Superior temporal gyrus (tissue), 1 donor: ENCODE results near the gene THRB.

ENCODE experiments used
- DNase-seq: peaks from one replicate; pipeline ENCODE4 v3.0.0-alpha.2; 2016; ENCODE audit errors: extremely low spot score

The THRB gene

DNA sequence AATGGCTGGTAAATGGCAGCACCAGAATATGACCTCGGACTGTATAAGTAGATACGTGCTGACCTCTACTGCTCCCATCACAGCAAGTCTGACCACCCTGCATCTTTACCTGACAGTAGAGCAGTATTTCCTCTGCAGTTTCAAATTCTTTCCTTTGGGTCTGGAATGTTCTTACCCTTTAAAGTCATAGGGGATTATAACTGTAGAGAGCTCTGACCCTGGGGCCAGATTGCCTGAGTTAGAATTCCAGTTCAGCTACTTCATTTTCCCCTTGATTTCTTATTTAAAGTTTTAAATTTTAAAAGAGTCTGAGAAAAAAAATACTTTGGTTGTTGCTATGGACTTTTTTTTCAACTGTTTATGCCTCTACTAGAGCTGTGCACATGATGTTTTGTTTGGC, 311.9 kb downstream of the THRB start:
- DNase-seq, result no peak

GRCh38 chr3:24181256-24181655, 313.4 kb downstream of the THRB start:
- no peak for DNase-seq

DNA sequence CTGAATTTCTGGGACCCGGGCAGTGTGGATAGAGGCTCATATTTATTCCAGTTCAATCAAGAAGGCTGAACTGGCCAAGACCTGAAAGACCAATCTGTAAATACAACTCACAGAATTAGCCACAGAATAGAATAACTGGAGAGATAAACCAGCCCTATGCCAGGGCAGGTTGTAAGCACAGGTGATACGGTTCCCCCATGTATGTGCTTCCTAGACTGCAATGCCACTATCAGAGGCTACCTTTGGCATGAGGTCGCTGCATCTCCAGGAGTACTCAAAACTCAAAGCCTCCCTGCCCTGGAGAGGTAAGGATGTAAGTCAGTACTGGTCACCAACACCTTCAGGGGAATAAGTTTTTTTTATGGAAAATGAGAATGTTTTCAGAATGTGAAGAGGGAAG, 314.0 kb downstream of the THRB start:
- no peak for DNase-seq

DNA sequence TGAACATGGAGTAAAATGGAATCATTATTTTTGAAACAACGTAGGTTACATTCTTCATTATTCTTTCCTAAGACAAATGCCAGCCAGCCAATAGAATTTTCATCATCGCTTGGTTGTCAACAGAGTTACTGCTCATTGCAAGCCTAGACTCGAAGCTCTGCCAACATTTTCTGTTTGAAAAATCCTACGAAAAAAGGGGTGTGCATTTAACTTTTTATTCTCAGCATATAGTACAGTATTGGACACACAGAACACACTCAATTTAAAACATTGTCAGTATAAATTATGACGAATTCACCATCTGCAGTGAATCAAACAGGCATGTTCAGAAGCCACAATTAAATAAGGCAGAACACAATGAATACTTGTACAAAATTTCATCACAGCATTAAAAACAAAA, 317.4 kb downstream of the THRB start:
- peak; percentile 39 for DNase-seq

GRCh38 chr3:24174614-24175013, 320.0 kb downstream of the THRB start:
- no peak for DNase-seq

- no peak for DNase-seq
Measured at GRCh38 chr3:24168977-24169376, 325.7 kb downstream of the THRB start.

DNA sequence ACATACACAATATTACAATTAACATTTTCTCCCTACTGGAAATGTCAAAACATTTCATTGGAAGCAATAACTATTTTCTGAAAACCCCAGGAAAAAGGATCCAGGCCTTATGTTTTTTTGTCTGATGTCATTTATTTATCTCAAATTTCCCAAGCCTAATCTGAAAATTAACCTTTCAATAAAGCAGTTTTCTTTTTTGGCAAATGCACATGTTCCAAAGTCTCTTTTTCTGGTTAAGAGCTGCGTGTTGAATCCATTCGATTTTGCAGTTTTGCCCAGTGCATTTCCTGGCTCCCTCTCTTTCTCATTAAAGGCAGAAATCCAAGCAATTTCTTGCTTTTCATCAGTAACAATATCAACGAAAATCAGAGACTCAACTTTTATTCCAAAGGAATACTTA, 327.2 kb downstream of the THRB start:
- DNase-seq, result no peak

DNA sequence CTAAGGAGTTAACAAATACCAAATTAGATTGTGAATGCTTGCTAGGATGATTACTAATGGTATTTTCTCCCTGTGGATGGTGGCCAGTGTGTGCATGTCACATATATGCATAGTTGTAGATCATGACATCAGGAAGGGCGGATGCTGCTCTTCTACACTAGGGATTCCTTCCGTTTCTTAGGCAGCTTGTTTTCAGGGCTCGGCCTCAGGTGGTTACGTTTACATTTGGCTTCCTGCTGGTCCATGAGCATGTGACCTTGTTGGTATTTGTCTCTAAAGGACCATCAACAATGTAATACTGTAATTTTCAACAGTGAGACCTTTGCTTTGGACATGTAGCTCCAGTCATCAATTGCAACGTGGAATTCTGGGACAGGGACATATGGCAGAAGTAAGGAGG, 328.1 kb downstream of the THRB start:
- DNase-seq, result no peak

GRCh38 chr3:24165603-24165982, 329.1 kb downstream of the THRB start:
- no peak for DNase-seq

DNA sequence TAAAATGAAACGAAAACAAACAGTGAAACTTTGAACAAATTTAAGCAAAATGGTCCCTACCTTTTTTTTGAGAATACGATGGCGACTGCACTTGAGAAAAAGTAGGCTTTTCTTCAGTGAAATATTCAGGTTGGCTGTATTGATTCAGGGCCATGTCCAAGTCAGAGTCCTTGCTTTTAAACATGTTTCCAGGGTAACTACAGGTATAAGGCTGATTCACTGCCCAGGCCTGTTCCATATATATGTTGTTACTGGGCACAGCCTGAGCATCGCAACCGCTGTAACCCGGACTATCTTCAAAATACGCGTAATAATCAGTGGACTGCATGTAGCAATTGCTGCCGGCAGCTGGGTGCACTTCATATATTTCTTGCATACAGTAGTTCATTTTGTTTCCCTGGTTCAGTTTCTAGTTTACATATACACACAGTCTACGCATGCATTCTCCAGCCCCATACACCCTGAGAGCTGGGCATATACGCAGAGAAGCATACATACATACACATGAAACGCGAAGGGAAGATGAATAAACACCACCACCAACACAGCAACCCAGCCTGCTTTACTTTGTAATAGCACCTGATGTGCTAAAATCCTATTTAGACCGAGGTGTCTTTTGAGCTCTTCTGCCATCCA, 329.6 kb downstream of the THRB start:
- DNase-seq, result no peak

DNA sequence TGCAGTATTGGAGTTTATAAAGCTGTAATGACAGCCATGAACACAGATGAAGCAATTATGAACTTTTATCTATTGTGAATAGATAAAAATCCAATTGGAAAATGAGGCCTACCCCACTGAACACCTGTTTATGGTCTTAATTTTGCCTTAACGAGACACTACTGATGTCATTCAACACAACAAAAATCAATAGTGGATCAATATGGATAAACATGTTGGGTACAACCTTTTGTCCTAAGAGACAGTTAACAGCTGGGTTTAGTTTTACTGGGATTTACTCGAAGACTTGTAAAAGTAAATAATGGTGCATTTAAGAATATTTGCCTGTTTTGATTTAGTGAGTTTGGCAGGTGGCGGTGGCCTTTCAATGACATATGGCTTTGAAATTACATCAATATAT, 331.7 kb downstream of the THRB start:
- no peak for DNase-seq

DNA sequence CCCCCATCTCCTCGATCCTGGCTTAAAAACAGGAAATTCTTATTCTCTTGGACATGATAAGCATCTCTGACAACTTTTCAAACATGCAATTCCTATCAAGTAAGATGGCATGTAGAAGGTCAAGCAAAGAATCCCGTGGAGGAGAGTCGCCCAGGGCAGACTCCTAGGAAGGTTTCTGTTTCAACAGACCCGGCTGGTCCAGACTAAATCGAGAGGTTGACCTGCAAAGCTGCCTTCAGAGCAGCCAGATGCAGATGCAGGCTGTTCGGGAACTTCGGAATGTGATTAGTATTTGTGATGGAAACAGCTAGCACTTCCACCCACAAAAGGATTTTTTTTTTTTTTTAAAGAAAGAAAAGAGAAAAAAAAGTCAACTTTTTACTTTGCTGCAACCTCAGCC, 332.8 kb downstream of the THRB start:
- no peak for DNase-seq

DNA sequence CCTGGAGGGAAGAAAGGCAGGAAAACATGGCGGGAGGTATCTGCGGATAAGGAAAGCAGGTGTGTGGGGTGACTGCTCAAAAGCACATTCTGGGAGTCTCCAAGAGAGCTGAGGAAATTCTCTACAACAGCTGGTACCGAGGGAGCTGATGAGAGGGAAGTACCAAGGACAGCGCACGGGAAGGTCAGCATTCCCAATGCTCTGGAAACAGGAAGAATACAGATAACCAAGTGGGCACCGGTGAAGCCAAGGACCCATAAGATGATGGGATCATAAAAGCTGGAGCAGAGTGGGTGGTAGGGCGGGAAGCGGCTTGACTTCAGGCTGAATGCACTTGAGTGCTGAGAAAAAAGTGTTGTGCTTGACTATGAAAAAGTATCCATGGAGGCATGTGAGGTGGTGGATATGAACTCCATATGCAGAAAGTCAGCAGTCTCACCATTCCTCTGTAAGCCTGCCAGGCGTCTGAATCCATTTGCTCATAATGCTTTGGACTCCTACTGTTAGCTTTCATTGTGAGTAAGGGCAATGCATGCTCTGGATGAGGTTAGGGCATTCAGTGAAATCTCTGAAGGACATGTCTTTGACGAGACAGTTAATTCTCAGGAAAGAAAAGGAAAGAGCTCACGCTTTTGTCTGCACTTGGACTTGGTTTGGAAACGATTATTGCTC, 334.1 kb downstream of the THRB start:
- no peak for DNase-seq

DNA sequence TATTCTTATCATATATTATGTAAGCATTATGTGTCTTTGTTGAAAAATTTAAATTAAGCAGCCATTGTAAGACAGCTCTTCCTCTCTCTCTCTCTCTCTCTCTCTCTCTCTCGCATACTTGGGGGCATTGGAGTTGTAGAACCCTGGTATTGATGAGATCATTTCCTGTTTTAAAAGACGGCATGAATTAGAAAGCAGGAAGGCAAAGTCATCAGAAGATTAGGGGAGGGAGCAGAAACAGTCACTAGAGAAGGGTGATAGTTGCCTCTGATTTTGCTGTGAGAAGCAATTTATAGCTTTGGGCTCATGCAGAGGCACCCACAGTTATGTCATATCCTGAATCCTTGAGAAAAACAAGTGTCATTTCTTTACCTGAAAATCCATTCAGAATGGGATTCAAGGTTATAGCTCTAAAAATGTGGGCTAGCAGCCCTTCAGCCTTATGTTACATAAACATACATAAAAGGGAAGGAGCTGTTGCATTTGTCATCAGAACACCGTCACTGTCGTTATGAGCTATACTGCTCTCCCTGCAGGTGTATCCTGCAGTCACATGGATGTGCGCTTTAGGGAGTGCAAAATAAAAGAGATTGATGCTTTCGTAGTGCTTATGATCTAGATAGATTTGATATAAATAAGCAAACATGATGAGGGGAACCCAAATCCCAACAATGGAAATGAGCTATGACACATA, 335.7 kb downstream of the THRB start:
- DNase-seq, result no peak

- no peak for DNase-seq
Measured at GRCh38 chr3:24157106-24157505, 337.5 kb downstream of the THRB start.

DNA sequence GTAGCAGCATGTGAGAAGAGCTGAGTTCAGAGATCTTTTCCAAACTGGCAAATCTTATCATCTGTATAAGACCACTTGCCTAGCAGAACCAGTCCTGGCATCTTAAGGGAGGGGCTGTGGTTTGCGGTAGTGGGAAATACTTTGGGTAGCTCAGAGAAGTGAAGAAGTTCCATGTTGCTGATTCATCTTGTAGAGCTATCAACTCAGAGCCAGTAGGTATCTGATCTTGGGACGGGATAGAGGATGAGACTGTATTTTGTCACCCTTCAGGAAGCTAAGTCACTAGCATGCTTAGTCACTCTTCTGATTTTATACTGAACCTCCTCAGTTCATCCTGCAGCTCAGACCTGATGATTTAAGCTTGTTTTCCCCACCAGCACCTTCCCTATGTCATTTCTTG, 338.2 kb downstream of the THRB start:
- DNase-seq, result no peak

- DNase-seq, result no peak
Measured at GRCh38 chr3:24155276-24155675, 339.4 kb downstream of the THRB start.

DNA sequence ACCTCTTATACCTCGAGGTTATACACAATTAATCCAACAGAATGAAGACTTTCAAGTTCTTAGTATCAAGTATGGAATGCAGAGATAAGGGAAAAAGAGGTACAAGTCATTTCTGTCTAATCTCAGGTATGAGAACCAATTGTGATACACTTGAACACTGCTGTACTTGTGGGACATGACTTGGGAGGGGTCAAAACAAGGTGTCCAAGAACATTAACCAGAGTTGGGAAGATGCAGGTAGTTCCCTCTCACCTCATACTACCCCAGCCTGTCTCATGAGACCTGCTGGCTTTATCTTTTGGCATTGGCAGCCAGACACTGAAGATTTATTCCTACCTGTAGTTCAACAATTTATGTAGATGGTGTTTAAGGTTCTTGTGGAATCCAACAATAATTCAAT, 339.9 kb downstream of the THRB start:
- no peak for DNase-seq

- DNase-seq, result peak; percentile 36
Measured at GRCh38 chr3:24154013-24154695, 340.5 kb downstream of the THRB start.

DNA sequence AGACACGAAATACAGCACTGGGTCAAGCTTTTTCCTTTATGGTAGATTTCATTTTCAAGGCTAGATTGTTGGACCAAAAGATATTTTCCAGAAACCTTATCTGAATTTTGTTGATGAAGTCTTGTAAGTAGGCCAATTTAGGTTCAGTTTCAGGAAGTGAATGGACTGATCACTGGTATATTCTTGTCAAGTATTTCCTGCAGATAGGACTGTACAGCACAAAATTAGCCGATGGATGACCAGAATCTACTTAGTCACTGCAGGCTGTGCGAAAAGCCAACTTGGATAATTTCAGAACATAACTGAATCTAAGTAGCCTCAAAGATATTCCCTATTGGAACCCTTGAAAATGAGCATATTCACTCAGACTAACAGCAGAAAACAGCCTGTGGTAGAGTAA, 343.1 kb downstream of the THRB start:
- no peak for DNase-seq

DNA sequence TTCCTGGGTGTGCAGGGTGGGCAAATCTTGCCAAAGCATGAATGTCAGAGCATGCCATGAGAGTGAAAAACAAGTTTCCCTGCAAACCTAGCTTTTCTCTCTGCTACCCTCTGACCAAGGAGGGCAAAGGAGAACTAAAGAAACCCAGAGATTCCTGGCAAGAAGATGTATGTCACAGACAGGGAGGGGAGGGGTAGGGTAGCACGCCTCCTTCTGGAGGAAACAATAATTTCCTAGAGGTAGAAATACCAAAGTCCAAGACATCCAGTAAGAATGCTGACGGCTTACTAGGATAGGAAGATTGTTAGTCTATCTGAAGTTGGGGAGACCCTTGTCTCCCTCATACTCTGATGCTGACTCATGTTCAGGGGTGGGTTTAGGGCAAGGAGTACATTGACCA, 345.6 kb downstream of the THRB start:
- no peak for DNase-seq

GRCh38 chr3:24145981-24146822, 348.4 kb downstream of the THRB start:
- peak; percentile 73 for DNase-seq
